A549 (cell line): ENCODE data around the gene TMEM238. TPM values are rescaled to one million over a fixed set of nuclear protein-coding genes. Genes with fewer than 3 reads are reported as not detected.

Experiments
- ATAC-seq, 2 experiments: fragments of 200-7000 bp in 1 of 2; fragments of >200 bp in 1 of 2; cut with Nextera tagmentation in 1 of 2; cut with Tn5 transposase in 1 of 2; 3 replicates each; pipeline versions ENCODE4 v1.8.0 to v1.9.1; 2018 to 2020; ENCODE audit warnings: mild to moderate bottlenecking in 1 of 2, moderate library complexity in 1 of 2
- CTCF ChIA-PET: fragments of 300-600 bp; sonication (Branson Sonifier 250); formaldehyde crosslinking; extraction: SDS; loops from one replicate; lab custom pipeline; 2021; ENCODE audit warnings: antibody characterized with exemption, inconsistent platforms; lab: Yijun Ruan, JAX
- POLR2A ChIA-PET: fragments of 350-600 bp; formaldehyde crosslinking; extraction: SDS; loops from one replicate; lab custom pipeline; 2021; ENCODE audit warnings: antibody characterized with exemption, inconsistent platforms; lab: Yijun Ruan, JAX
- DNase-seq, 2 experiments: peaks; one replicate each; pipeline versions ENCODE4 v3.0.0 to v3.0.0-alpha.2; 2011 to 2016; ENCODE audit warnings: low read depth in 1 of 2, low spot score in 1 of 2
- FAIRE-seq: peaks from 2 replicates; lab custom pipeline; 2011; peaks lifted over from hg19 to GRCh38; lab: Jason Lieb, UNC
- H3K27ac ChIP-seq, 2 experiments: fragments of >200 bp; sonication (Bioruptor Twin); formaldehyde crosslinking; 3 replicates each; pipeline ENCODE4 v1.5.1; 2016 to 2017
- H3K4me1 ChIP-seq: fragments of >200 bp; sonication (Bioruptor Twin); formaldehyde crosslinking; 3 replicates; pipeline ENCODE4 v1.6.1; 2016
- H3K4me2 ChIP-seq: fragments of >200 bp; sonication (Bioruptor Twin); formaldehyde crosslinking; 3 replicates; pipeline ENCODE4 v1.6.1; 2016
- H3K4me3 ChIP-seq: fragments of >200 bp; sonication (Bioruptor Twin); formaldehyde crosslinking; 3 replicates; pipeline ENCODE4 v1.5.1; 2016
- H3K9me3 ChIP-seq: fragments of >200 bp; sonication (Bioruptor Twin); formaldehyde crosslinking; 3 replicates; pipeline ENCODE4 v1.6.1; 2016
- BHLHE40 ChIP-seq: IDR thresholded peaks from 2 replicates; pipeline ENCODE4 v1.6.1; 2012; ENCODE audit warnings: low read depth, low read length, inconsistent platforms
- CHD2 ChIP-seq: fragments of 150-350 bp; IDR thresholded peaks from 2 replicates; pipeline ENCODE4 v1.6.1; 2014; ENCODE audit warnings: low read length; ENCODE audit not compliant: partially characterized antibody
- CTCF ChIP-seq: fragments of >200 bp; sonication (Bioruptor Twin); formaldehyde crosslinking; IDR thresholded peaks from 3 replicates; pipeline ENCODE4 v1.5.1; 2016
- EHF ChIP-seq: fragments of 250-450 bp; sonication (Bioruptor Pico); IDR thresholded peaks from 2 replicates; pipeline ENCODE4 v1.5.0; 2020; ENCODE audit warnings: mild to moderate bottlenecking
- EHMT2 ChIP-seq: fragments of 200-600 bp; sonication (generic); IDR thresholded peaks from 2 replicates; pipeline ENCODE4 v1.6.1; 2016; ENCODE audit warnings: antibody characterized with exemption, low read depth, mild to moderate bottlenecking, moderate library complexity
- EP300 ChIP-seq, 2 experiments: fragments of >200 bp; sonication (Bioruptor Twin); formaldehyde crosslinking; IDR thresholded peaks; 2 replicates in 1 of 2; 3 replicates in 1 of 2; pipeline ENCODE4 v1.6.1; 2016 to 2017
- FOSB ChIP-seq: fragments of 250-450 bp; sonication (Bioruptor Pico); IDR thresholded peaks from 2 replicates; pipeline ENCODE4 v1.5.0; 2020; ENCODE audit warnings: mild to moderate bottlenecking, moderate library complexity
- FOSL2 ChIP-seq, 2 experiments: fragments of 450-650 bp in 1 of 2; fragments of >200 bp in 1 of 2; sonication (Bioruptor Twin) in 1 of 2; formaldehyde crosslinking; IDR thresholded peaks; 2 replicates each; pipeline versions ENCODE4 v1.5.0 to v1.6.1; 2016 to 2020; ENCODE audit warnings: mild to moderate bottlenecking in 1 of 2, moderate library complexity in 1 of 2
- FOXS1 ChIP-seq: fragments of 250-450 bp; sonication (Bioruptor Pico); IDR thresholded peaks from 2 replicates; pipeline ENCODE4 v1.5.0; 2020; ENCODE audit warnings: mild to moderate bottlenecking, moderate library complexity
- GATA3 ChIP-seq: IDR thresholded peaks from 2 replicates; pipeline ENCODE4 v1.6.1; 2012; ENCODE audit warnings: borderline replicate concordance
- HDAC2 ChIP-seq: fragments of 200-600 bp; sonication (generic); IDR thresholded peaks from 2 replicates; pipeline ENCODE4 v1.6.1; 2016
- HOXA7 ChIP-seq: fragments of 250-450 bp; sonication (Bioruptor Pico); IDR thresholded peaks from 2 replicates; pipeline ENCODE4 v1.5.0; 2020; ENCODE audit warnings: mild to moderate bottlenecking, moderate library complexity
- HOXB13 ChIP-seq: fragments of 250-450 bp; sonication (Bioruptor Pico); IDR thresholded peaks from 2 replicates; pipeline ENCODE4 v1.5.0; 2020; ENCODE audit warnings: low read depth, mild to moderate bottlenecking, moderate library complexity
- HOXB5 ChIP-seq: fragments of 250-450 bp; sonication (Bioruptor Pico); IDR thresholded peaks from 2 replicates; pipeline ENCODE4 v1.5.0; 2020; ENCODE audit warnings: mild to moderate bottlenecking, moderate library complexity
- JUN ChIP-seq, 2 experiments: fragments of >200 bp; sonication (Bioruptor Twin); formaldehyde crosslinking; IDR thresholded peaks; 2 replicates in 1 of 2; 3 replicates in 1 of 2; pipeline ENCODE4 v1.6.1; 2016 to 2017
- PHF8 ChIP-seq: fragments of 200-600 bp; sonication (generic); IDR thresholded peaks from 2 replicates; pipeline ENCODE4 v1.6.1; 2016; ENCODE audit warnings: low read depth, mild to moderate bottlenecking, antibody characterized with exemption, moderate library complexity, borderline replicate concordance
- RCOR1 ChIP-seq: fragments of 150-350 bp; IDR thresholded peaks from 2 replicates; pipeline ENCODE4 v1.6.1; 2014; ENCODE audit warnings: antibody characterized with exemption, low read length, low read depth
- RNF2 ChIP-seq: fragments of 200-600 bp; sonication (generic); IDR thresholded peaks from 2 replicates; pipeline ENCODE4 v1.6.1; 2016; ENCODE audit warnings: low read depth, mild to moderate bottlenecking, antibody characterized with exemption, moderate library complexity, borderline replicate concordance
- WGBS: methylation state at CpG from one replicate; pipeline ENCODE4 v1.1.6; 2017; ENCODE audit errors: missing lambda C conversion rate; 5-methylcytosine and 5-hydroxymethylcytosine counted together
- polyA plus RNA-seq, 4 experiments: library from polyadenylated mRNA; depleted of rRNA in 3 of 4; stranded (reverse); fragments of >200 nt; fragmentation: RNase III in 1 of 4; extraction: RNeasy Plus Mini Kit Qiagen cat#74134 plus additional on column Dnase treatment in 1 of 4; gene quantifications; 2 replicates in 3 of 4; 3 replicates in 1 of 4; pipeline ENCODE4 v1.2.3, GENCODE V29; 2011 to 2017
- TF ChIP-seq, protein P1 (sequence below): fragments of 250-450 bp; sonication (Bioruptor Pico); IDR thresholded peaks from 2 replicates; pipeline ENCODE4 v1.5.0; 2021; ENCODE audit warnings: mild to moderate bottlenecking, moderate library complexity, borderline replicate concordance

TMEM238 gene
- polyA plus RNA-seq, 2 of the 4 experiments (the other 2 are of a cell fraction), result 0.70 to 2.5 TPM

DNA sequence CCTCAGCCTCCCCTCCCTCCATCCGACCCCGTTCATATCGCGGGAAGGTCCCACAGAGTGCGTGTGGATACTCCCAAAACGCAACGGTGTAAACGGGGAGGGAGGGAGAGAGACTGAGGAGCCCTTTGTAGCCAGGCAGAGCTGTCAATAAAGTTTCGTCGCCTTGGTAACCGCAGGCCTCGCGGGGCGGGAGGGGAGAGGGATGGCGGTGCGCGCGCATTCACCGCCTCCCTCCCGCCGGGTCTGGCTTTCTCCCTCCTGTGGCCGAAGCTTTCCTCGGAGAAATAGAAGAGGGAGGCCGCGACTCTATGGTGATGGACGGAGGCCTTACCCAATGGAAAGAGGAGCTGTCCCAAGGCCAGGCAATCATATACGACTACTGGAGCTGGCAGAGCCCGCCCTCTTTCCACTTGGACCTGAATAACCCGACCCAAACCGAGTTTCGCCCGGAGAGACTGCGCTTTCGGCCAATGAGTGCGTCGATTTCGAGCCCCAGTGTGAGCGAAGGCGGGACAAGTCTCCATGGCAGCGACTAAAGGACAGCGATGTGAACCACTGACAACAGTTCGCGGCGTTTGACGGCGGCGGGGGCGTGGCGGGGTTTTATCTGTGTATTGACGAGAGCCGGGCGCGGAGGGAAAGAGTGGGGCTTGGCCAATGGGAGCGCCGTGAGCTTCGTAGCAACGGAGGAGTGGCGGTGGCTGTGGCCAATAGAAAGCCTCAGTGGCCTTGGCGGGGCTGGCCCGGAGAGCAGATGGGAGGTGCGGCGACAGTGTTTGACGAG is 44.8 kb downstream of the TMEM238 start, which contains the start of gene KMT5C (continued):
- TF ChIP-seq FOSB (CRISPR knock-in tag), result no peak
- TF ChIP-seq PHF8, result no peak
- no peak for TF ChIP-seq CTCF
- no peak for TF ChIP-seq HOXA7 (CRISPR knock-in tag)

DNA sequence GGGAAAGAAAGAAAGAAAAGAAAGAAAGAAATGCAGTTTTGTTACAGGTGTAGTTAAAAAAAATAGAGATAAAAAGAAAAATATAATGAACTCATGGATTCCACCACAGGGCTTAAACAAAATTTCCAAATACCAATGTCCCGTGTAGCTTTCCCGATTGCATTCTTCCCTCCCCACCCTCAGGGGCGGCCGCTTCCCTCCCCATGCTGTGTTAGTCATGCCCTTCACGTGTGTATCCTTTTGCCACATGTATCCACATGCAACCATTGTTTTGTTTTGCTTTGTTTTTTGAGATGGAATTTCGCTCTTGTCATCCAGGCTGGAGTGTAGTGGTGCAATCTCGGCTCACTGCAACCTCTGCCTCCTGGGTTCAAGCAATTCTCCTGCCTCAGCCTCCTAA is 48.0 kb downstream of the TMEM238 start:
- ChIA-PET CTCF (interaction anchor here (0.7 to 4.9 kb wide), 5 partner anchors 11 to 73 kb away, joined by 3 to 84 read pairs (median 24); partner anchors contain the start of gene TMEM150B), POLR2A (interaction anchor here (0.7 to 1.0 kb wide), 2 partner anchors 42 to 72 kb away, joined by 3 to 5 read pairs; no protein-coding TSS in a partner anchor)
- TF ChIP-seq EHMT2 (no peak), GATA3 (no peak), HOXB13 (CRISPR knock-in tag) (no peak), FOXS1 (CRISPR knock-in tag) (no peak), HDAC2 (no peak), EP300 (IDR thresholded peaks at IDR 0.05) (no peak), RNF2 (no peak), EHF (CRISPR knock-in tag) (no peak), CHD2 (no peak)
- TF ChIP-seq, protein P1, sequence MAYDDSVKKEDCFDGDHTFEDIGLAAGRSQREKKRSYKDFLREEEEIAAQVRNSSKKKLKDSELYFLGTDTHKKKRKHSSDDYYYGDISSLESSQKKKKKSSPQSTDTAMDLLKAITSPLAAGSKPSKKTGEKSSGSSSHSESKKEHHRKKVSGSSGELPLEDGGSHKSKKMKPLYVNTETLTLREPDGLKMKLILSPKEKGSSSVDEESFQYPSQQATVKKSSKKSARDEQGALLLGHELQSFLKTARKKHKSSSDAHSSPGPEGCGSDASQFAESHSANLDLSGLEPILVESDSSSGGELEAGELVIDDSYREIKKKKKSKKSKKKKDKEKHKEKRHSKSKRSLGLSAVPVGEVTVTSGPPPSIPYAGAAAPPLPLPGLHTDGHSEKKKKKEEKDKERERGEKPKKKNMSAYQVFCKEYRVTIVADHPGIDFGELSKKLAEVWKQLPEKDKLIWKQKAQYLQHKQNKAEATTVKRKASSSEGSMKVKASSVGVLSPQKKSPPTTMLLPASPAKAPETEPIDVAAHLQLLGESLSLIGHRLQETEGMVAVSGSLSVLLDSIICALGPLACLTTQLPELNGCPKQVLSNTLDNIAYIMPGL, result no peak
- no peak overlapping the region for H3K4me3 ChIP-seq
- FAIRE-seq (no peak), ATAC-seq (no peak), DNase-seq (no peak)
- H3K27ac ChIP-seq, result no peak overlapping the region
- no peak overlapping the region for H3K4me2 ChIP-seq
- no peaks in the 10 kb centered on the region for H3K9me3 ChIP-seq
- peaks cover 10% of the 10 kb centered on the region for H3K4me1 ChIP-seq
- 66% methylated on average over 7 of the region's 7 CpGs for WGBS

- Histone ChIP-seq H3K27ac (peak overlapping the region in 1 of 2 experiments; percentile 20; a peak in 3 of 6 replicates), H3K4me3 (no peak overlapping the region), H3K9me3 (no peaks in the 10 kb centered on the region), H3K4me2 (peak overlapping the region; percentile 1; the same call in 1 of the 3 replicates), H3K4me1 (peaks cover 10% of the 10 kb centered on the region)
- CTCF ChIA-PET, result interaction anchor here (1.2 to 4.4 kb wide), 3 partner anchors 12 to 50 kb away, joined by 4 to 34 read pairs (median 5); no protein-coding TSS in a partner anchor
- DNase-seq, result no peak
- no peak for ATAC-seq
- WGBS, result 70% methylated on average over 11 of the region's 11 CpGs
- FAIRE-seq, result no peak
- TF ChIP-seq RCOR1 (no peak), FOSL2 (IDR thresholded peaks at IDR 0.05) (no peak), FOSL2 (CRISPR knock-in tag; IDR thresholded peaks at IDR 0.05) (peak; percentile 29; the same call in 1 of the 2 replicates), BHLHE40 (no peak), JUN (IDR thresholded peaks at IDR 0.05) (no peak), HOXB5 (no peak)
- POLR2A ChIA-PET, result no interaction called here
These were observed 50.2 kb downstream of the TMEM238 start for GRCh38 chr19:55333870-55334269.
